ENCODE measurements around the gene GREM2. TPM values are rescaled to one million over a fixed set of nuclear protein-coding genes. Genes with fewer than 3 reads are reported as not detected.

Gene GREM2
- total and polyA plus RNA-seq, 2 donors (not counting 3 experiments of a cell fraction or from before 2014, with no cell fraction given), result not detected

DNA sequence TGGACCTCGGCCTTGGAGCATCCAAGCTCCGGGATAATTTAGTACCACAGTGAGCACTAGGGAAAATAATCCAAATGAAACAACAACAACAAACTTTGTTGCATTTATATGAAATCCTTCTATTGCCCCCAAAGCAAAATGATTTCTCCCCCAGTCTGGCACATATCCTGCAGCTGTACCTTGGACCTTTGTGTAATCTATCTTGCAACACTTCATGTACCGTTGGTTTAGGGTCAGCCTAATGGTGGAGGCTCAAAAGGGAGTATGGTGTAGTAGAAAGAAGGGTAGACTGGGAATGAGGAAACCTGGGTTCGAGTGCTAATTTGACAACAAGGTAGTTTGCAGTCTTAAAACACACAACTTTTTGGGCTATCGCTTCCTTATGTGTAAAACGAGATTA, 12.1 kb downstream of the GREM2 start:
- POLR2A ChIA-PET, result no interaction called here

DNA sequence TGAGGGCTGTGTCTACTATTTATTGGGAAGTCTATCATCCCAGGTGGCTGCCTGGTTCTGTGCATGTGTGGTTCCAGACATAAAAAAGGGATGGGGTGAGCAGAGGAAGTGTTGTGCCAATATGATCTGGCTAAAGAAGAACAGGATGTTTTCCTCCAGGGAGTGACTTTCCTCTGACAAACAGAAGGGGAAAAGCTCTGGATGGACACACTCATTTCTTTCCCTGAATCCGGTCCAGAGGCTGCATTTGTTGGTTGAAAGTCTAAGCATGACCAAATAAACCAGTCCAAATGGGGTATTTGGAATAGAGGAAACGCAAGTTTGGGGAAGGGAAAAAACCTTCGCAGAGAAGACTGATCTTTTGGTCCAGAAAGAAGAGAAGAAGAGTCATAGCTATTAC, 12.7 kb downstream of the GREM2 start:
- Histone ChIP-seq H3K36me3 (ENCODE audit: control insufficient read depth in 2 of 2, extremely low read depth in 1 of 2, insufficient read depth in 2 of 2, low read length in 2 of 2) (no peaks in the 10 kb centered on the region), H3K4me1 (ENCODE audit: control insufficient read depth, extremely low read depth, insufficient read depth, low read length) (no peaks in the 10 kb centered on the region), H3K27ac (ENCODE audit: insufficient read depth, low read depth, low read length) (no peak overlapping the region), H3K9ac (replicated peaks; ENCODE audit: extremely low read depth, insufficient read depth, low read length) (no peak overlapping the region), H3K9me3 (replicated peaks; ENCODE audit: control insufficient read depth, insufficient read depth, low read length) (peaks cover 4% of the 10 kb centered on the region), H3K9me1 (replicated peaks; ENCODE audit: control insufficient read depth, extremely low read depth, insufficient read depth, low read length) (no peaks in the 10 kb centered on the region), H3K79me2 (ENCODE audit: control insufficient read depth, insufficient read depth, low read length) (no peaks in the 10 kb centered on the region), H3K4me2 (ENCODE audit: insufficient read depth, low read length) (no peak overlapping the region), H3K27me3 (ENCODE audit: control insufficient read depth in 2 of 2, insufficient read depth in 2 of 2, low read length in 2 of 2) (no peaks in the 10 kb centered on the region), H3K4me3 (replicated peaks in 1 of 3; ENCODE audit: insufficient read depth in 1 of 3, low read depth in 1 of 3, low read length in 3 of 3) (no peak overlapping the region), H2AFZ (ENCODE audit: low read depth, low read length) (no peak overlapping the region), H4K20me1 (replicated peaks; ENCODE audit: control insufficient read depth, extremely low read depth, insufficient read depth, low read length) (no peaks in the 10 kb centered on the region)
- TF ChIP-seq EZH2 (IDR thresholded peaks at IDR 0.05; ENCODE audit: borderline replicate concordance, low read depth, low read length, severe bottlenecking) (no peak), JUN (IDR thresholded peaks at IDR 0.05; ENCODE audit: borderline replicate concordance, insufficient read depth, insufficient read length, low read depth) (no peak), GATA2 (IDR thresholded peaks at IDR 0.05; ENCODE audit: insufficient read depth, insufficient read length, low read depth, low read length) (no peak)
- TF ChIP-seq, protein P1, sequence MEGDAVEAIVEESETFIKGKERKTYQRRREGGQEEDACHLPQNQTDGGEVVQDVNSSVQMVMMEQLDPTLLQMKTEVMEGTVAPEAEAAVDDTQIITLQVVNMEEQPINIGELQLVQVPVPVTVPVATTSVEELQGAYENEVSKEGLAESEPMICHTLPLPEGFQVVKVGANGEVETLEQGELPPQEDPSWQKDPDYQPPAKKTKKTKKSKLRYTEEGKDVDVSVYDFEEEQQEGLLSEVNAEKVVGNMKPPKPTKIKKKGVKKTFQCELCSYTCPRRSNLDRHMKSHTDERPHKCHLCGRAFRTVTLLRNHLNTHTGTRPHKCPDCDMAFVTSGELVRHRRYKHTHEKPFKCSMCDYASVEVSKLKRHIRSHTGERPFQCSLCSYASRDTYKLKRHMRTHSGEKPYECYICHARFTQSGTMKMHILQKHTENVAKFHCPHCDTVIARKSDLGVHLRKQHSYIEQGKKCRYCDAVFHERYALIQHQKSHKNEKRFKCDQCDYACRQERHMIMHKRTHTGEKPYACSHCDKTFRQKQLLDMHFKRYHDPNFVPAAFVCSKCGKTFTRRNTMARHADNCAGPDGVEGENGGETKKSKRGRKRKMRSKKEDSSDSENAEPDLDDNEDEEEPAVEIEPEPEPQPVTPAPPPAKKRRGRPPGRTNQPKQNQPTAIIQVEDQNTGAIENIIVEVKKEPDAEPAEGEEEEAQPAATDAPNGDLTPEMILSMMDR (IDR thresholded peaks at IDR 0.05; ENCODE audit: extremely low read depth in 1 of 2, insufficient read depth in 1 of 2, low read depth in 1 of 2, low read length in 2 of 2), result no peak
- no TSS peak for BruUV-seq (replicated peaks)
- ChIA-PET CTCF (no interaction called here), POLR2A (no interaction called here)
- intact Hi-C loops (cut with micrococcal nuclease), result no loop called here
- no peak for DNase-seq (ENCODE audit: low read depth, low spot score)
- dilution Hi-C loops (cut with MboI; ENCODE audit: extremely low pct_ligation_motif_present, low sequenced_read_pairs), result no loop called here
- FAIRE-seq, result no peak

More for the DNA sequence above, 12.1 kb downstream of the GREM2 start:
- Histone ChIP-seq H3K27ac (ENCODE audit: insufficient read depth, low read depth, low read length) (no peak overlapping the region), H3K36me3 (ENCODE audit: control insufficient read depth in 2 of 2, extremely low read depth in 1 of 2, insufficient read depth in 2 of 2, low read length in 2 of 2) (no peaks in the 10 kb centered on the region), H4K20me1 (replicated peaks; ENCODE audit: control insufficient read depth, extremely low read depth, insufficient read depth, low read length) (no peaks in the 10 kb centered on the region), H3K4me3 (replicated peaks in 1 of 3; ENCODE audit: insufficient read depth in 1 of 3, low read depth in 1 of 3, low read length in 3 of 3) (no peak overlapping the region), H3K27me3 (ENCODE audit: control insufficient read depth in 2 of 2, insufficient read depth in 2 of 2, low read length in 2 of 2) (no peaks in the 10 kb centered on the region), H2AFZ (ENCODE audit: low read depth, low read length) (no peak overlapping the region), H3K9ac (replicated peaks; ENCODE audit: extremely low read depth, insufficient read depth, low read length) (no peak overlapping the region), H3K9me1 (replicated peaks; ENCODE audit: control insufficient read depth, extremely low read depth, insufficient read depth, low read length) (no peaks in the 10 kb centered on the region), H3K4me1 (ENCODE audit: control insufficient read depth, extremely low read depth, insufficient read depth, low read length) (no peaks in the 10 kb centered on the region), H3K4me2 (ENCODE audit: insufficient read depth, low read length) (no peak overlapping the region), H3K79me2 (ENCODE audit: control insufficient read depth, insufficient read depth, low read length) (no peaks in the 10 kb centered on the region), H3K9me3 (replicated peaks; ENCODE audit: control insufficient read depth, insufficient read depth, low read length) (peaks cover 4% of the 10 kb centered on the region)
- no TSS peak for BruUV-seq (replicated peaks)
- intact Hi-C loops (cut with micrococcal nuclease), result no loop called here
- CTCF ChIA-PET, result no interaction called here
- FAIRE-seq (no peak), DNase-seq (ENCODE audit: low read depth, low spot score) (no peak)
- dilution Hi-C loops (cut with MboI; ENCODE audit: extremely low pct_ligation_motif_present, low sequenced_read_pairs), result no loop called here
- TF ChIP-seq EZH2 (IDR thresholded peaks at IDR 0.05; ENCODE audit: borderline replicate concordance, low read depth, low read length, severe bottlenecking) (no peak), POLR2A (IDR thresholded peaks at IDR 0.05; ENCODE audit: low read depth, low read length) (no peak), POLR2AphosphoS5 (IDR thresholded peaks at IDR 0.05; ENCODE audit: insufficient read depth, low read depth, low read length) (no peak), FOS (IDR thresholded peaks at IDR 0.05; ENCODE audit: borderline replicate concordance, insufficient read depth, low read length) (no peak)
- TF ChIP-seq, protein P1 (IDR thresholded peaks at IDR 0.05; ENCODE audit: extremely low read depth in 1 of 2, insufficient read depth in 1 of 2, low read depth in 1 of 2, low read length in 2 of 2), result no peak
